Smooth muscle cell (in vitro differentiated cells): Measurements from ENCODE around the gene KCNIP4. TPM values are rescaled to one million over a fixed set of nuclear protein-coding genes. Genes with fewer than 3 reads are reported as not detected.

Source experiments
- DNase-seq: peaks from one replicate; lab custom pipeline; 2025; ENCODE audit not compliant: unreplicated experiment; lab: John Stamatoyannopoulos, UW
- H2AFZ ChIP-seq: fragments of 200-600 bp; sonication (generic); 2 replicates; pipeline ENCODE4 v1.6.0; 2016; ENCODE audit warnings: antibody characterized with exemption, low read depth, mild to moderate bottlenecking
- H3F3A ChIP-seq: fragments of 200-600 bp; sonication (generic); 2 replicates; pipeline ENCODE4 v1.6.0; 2017; ENCODE audit warnings: antibody characterized with exemption, low read depth
- H3K27ac ChIP-seq: fragments of 200-600 bp; sonication (generic); 2 replicates; pipeline ENCODE4 v1.5.1; 2016; ENCODE audit warnings: low read depth, mild to moderate bottlenecking
- H3K27me3 ChIP-seq: fragments of 200-600 bp; sonication (generic); 2 replicates; pipeline ENCODE4 v1.6.1; 2016; ENCODE audit warnings: low read depth, mild to moderate bottlenecking
- H3K36me3 ChIP-seq: fragments of 200-600 bp; sonication (generic); 2 replicates; pipeline ENCODE4 v1.5.1; 2016; ENCODE audit warnings: low read depth
- H3K4me1 ChIP-seq: fragments of 200-600 bp; sonication (generic); 2 replicates; pipeline ENCODE4 v1.5.1; 2016; ENCODE audit warnings: low read depth
- H3K4me2 ChIP-seq: fragments of 200-600 bp; sonication (generic); 2 replicates; pipeline ENCODE4 v1.6.0; 2016; ENCODE audit warnings: mild to moderate bottlenecking
- H3K4me3 ChIP-seq: fragments of 200-600 bp; sonication (generic); 2 replicates; pipeline ENCODE4 v1.5.1; 2016; ENCODE audit warnings: mild to moderate bottlenecking
- H3K79me2 ChIP-seq: fragments of 200-600 bp; sonication (generic); 2 replicates; pipeline ENCODE4 v1.6.0; 2016; ENCODE audit warnings: low read depth, mild to moderate bottlenecking
- H3K9ac ChIP-seq: fragments of 200-600 bp; sonication (generic); 2 replicates; pipeline ENCODE4 v1.6.0; 2016; ENCODE audit warnings: low read depth
- H3K9me3 ChIP-seq: fragments of 200-600 bp; sonication (generic); replicated peaks from 2 replicates; pipeline ENCODE4 v1.5.1; 2016; ENCODE audit warnings: low read depth
- H4K20me1 ChIP-seq: fragments of 200-600 bp; sonication (generic); 2 replicates; pipeline ENCODE4 v1.6.0; 2016; ENCODE audit warnings: low read depth
- WGBS: methylation state at CpG from one replicate; pipeline ENCODE4 v1.1.7; 2016; ENCODE audit warnings: low lambda C conversion rate; 5-methylcytosine and 5-hydroxymethylcytosine counted together
- polyA plus RNA-seq: library from polyadenylated mRNA; unstranded; fragments of >200 nt; fragmentation: Nextera tagmentation; extraction: Ambion mirVana; gene quantifications from 2 replicates; pipeline ENCODE4 v1.2.1, GENCODE V29; 2016
- total RNA-seq: library from RNA; depleted of rRNA; stranded (reverse); fragments of >200 nt; gene quantifications from 2 replicates; pipeline ENCODE4 v1.2.3, GENCODE V29; 2014
- TF ChIP-seq, protein P1 (sequence below): fragments of 200-600 bp; sonication (generic); IDR thresholded peaks from 2 replicates; pipeline ENCODE4 v1.5.1; 2017; ENCODE audit warnings: borderline replicate concordance, mild to moderate bottlenecking, antibody characterized with exemption; ENCODE audit not compliant: insufficient read depth, poor library complexity, severe bottlenecking

The KCNIP4 gene
- total and polyA plus RNA-seq, 2 experiments from 2014 or later, result 0.07 TPM; not detected in 1

DNA sequence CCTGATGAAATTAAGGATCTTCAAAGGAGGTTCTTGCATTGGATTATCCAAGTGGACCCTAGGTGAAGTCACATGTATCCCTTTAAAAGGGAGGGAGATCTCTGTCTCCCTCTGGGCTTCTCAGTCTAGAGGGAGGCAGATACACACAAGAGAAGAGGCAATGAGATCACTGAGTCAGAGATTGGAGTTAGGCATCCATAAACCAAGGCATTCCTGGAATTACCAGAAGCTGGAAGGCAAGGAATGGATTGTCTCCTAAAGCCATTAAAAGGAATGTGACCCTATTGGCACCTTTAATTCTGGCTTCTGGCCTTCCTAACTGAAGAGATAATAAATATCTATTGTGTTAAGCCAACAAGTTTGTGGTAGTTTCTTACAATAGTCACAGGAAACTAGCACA lies 865.2 kb downstream of the KCNIP4 start:
- Histone ChIP-seq H3K27ac (no peak overlapping the region), H3K36me3 (no peaks in the 10 kb centered on the region), H3K79me2 (no peaks in the 10 kb centered on the region), H4K20me1 (no peaks in the 10 kb centered on the region), H3K4me2 (no peak overlapping the region), H3K9me3 (no peaks in the 10 kb centered on the region), H2AFZ (no peak overlapping the region), H3K9ac (no peak overlapping the region), H3K4me3 (no peak overlapping the region), H3K27me3 (no peaks in the 10 kb centered on the region), H3K4me1 (no peaks in the 10 kb centered on the region), H3F3A (no peaks in the 10 kb centered on the region)
- TF ChIP-seq, protein P1, sequence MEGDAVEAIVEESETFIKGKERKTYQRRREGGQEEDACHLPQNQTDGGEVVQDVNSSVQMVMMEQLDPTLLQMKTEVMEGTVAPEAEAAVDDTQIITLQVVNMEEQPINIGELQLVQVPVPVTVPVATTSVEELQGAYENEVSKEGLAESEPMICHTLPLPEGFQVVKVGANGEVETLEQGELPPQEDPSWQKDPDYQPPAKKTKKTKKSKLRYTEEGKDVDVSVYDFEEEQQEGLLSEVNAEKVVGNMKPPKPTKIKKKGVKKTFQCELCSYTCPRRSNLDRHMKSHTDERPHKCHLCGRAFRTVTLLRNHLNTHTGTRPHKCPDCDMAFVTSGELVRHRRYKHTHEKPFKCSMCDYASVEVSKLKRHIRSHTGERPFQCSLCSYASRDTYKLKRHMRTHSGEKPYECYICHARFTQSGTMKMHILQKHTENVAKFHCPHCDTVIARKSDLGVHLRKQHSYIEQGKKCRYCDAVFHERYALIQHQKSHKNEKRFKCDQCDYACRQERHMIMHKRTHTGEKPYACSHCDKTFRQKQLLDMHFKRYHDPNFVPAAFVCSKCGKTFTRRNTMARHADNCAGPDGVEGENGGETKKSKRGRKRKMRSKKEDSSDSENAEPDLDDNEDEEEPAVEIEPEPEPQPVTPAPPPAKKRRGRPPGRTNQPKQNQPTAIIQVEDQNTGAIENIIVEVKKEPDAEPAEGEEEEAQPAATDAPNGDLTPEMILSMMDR, result no peak
- no peak for DNase-seq

DNA sequence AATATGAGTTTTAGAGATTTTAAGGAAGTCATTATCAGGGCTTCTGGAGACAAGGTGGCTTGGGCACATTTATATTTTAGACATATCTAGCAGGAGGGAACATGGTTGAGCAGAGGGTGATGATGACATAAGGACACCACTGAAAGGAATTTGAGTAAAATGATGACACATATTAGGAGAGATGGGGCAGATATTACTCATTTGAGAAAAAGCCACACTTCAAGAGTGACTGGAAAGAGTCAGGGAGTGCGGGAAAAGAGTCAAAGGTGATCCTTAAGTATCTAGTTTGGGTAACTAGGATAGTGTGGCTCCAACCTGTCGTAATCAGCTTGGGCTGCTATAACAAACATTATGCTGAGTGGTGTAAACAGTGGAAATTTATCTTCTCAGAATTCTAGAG lies 870.6 kb downstream of the KCNIP4 start:
- Histone ChIP-seq H3K4me3 (no peak overlapping the region), H3K27me3 (no peaks in the 10 kb centered on the region), H3K4me2 (no peak overlapping the region), H3K36me3 (no peaks in the 10 kb centered on the region), H3K27ac (no peak overlapping the region), H3K4me1 (no peaks in the 10 kb centered on the region), H3K9ac (no peak overlapping the region), H3F3A (no peaks in the 10 kb centered on the region), H3K9me3 (no peaks in the 10 kb centered on the region), H3K79me2 (no peaks in the 10 kb centered on the region), H2AFZ (no peak overlapping the region), H4K20me1 (no peaks in the 10 kb centered on the region)
- WGBS, result 74% methylated on average over 2 of the region's 2 CpGs
- TF ChIP-seq, protein P1, result no peak
- no peak for DNase-seq

DNA sequence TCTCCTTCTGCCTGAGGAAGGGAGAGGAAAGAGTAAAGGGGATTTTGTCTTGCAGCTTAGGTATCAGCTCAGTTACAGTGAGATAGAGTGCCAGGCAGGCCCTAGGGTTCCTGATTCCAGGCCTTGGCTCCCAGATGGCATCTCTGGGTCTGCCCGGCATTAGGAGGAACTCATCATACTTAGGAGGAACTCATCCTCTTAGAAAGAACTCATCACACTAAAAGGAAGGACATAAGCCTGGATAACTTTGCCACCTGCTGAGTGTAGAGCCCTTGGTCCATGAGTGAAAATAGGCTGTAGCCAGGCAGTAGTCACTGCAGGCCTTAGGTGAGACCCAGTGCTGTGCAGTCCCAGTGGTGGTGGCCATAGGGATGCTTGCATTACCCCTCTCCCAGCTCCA lies 881.2 kb downstream of the KCNIP4 start:
- Histone ChIP-seq H3F3A (no peaks in the 10 kb centered on the region), H2AFZ (no peak overlapping the region), H3K4me1 (no peaks in the 10 kb centered on the region), H3K27me3 (no peaks in the 10 kb centered on the region), H3K4me3 (no peak overlapping the region), H3K9me3 (no peaks in the 10 kb centered on the region), H4K20me1 (no peaks in the 10 kb centered on the region), H3K9ac (no peak overlapping the region), H3K4me2 (no peak overlapping the region), H3K36me3 (no peaks in the 10 kb centered on the region), H3K27ac (no peak overlapping the region), H3K79me2 (no peaks in the 10 kb centered on the region)
- no peak for DNase-seq
- TF ChIP-seq, protein P1, result no peak
- WGBS, result 100% methylated on average over 1 of the region's 1 CpG

DNA sequence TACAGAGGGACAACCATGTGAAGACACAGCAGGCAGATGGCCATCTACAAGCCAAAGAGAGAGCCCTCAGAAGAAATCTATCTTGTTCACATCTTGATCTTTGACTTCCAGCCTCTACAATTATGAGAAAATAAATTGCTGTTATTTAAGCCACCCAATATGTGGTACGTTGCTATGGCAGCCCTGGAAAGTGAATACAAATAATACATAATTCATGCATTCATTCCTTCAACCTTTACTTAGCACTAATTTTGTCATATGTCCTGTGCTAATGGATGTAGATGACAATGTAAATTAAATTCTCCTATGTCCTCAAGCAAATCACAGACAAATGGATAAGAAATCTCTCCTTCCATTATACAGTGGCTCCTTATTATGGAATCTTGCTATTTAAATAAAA lies 886.7 kb downstream of the KCNIP4 start:
- Histone ChIP-seq H3K4me2 (no peak overlapping the region), H3K9ac (no peak overlapping the region), H3K4me3 (no peak overlapping the region), H3F3A (no peaks in the 10 kb centered on the region), H3K4me1 (no peaks in the 10 kb centered on the region), H3K36me3 (no peaks in the 10 kb centered on the region), H3K27ac (no peak overlapping the region), H3K79me2 (no peaks in the 10 kb centered on the region), H4K20me1 (no peaks in the 10 kb centered on the region), H2AFZ (no peak overlapping the region), H3K9me3 (no peaks in the 10 kb centered on the region), H3K27me3 (no peaks in the 10 kb centered on the region)
- WGBS, result 75% methylated on average over 1 of the region's 1 CpG
- TF ChIP-seq, protein P1, result no peak
- DNase-seq, result no peak
